Measurements from ENCODE around the gene DUS1L.
A peak's percentile ranks its signal among the peaks of the same experiment; 100 is the strongest.

DUS1L gene

DNA sequence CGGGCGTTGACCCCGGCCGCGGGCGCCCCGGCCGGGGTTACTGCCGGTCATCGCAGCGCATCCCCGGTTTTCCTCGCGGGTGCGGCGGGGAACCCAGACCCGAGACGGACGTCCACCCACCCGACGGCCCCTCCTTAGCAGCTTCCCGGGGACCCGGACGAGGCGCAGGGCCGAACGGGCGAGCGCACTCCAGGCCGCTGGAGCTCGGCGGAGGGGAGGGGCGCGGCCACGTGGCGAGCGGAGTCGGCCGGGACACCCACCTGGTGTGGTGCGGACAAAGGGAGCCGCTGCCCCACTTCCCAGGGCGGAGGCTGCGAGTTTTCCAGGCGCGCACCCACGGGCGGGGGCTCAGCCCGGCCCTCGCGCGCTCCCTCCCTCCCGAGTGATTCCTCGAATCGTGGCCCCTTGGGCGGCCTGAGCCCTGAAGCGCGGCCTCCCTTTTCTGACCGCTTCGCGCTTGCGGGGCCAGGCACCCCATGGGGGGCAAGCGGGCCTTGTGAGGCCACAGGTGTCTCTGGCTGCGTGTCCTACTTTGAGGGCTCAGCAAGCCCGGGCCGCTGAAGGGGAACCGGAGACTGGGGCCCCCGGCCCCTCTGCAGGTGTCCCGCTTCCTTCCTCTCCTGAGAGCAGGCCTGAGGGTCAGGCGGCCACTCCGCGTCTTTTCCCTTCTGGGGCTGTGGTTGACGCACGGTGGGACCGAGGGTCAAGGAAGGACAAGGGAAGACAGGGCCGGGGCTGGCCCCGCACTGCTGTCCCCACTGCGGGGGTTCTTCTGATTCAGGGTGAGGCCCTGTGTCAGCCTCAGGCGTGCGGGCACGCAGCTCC, 33.5 kb upstream of the DUS1L start:
- peak overlapping the region; percentile 49 for H3K4me3 ChIP-seq (ENCODE audit: low read depth, low read length)
- peak; percentile 64 for DNase-seq (ENCODE audit: low read depth)
- peak; percentile 15 for TF ChIP-seq POLR2A (IDR thresholded peaks at IDR 0.05; ENCODE audit: extremely low read depth, insufficient read length)
- TF ChIP-seq MYC (IDR thresholded peaks at IDR 0.05; ENCODE audit: low read depth, low read length), result peak; percentile 87
- TF ChIP-seq, protein P1, sequence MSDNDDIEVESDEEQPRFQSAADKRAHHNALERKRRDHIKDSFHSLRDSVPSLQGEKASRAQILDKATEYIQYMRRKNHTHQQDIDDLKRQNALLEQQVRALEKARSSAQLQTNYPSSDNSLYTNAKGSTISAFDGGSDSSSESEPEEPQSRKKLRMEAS (IDR thresholded peaks at IDR 0.05; ENCODE audit: low read depth, low read length), result peak; percentile 84
- TF ChIP-seq, protein P2, sequence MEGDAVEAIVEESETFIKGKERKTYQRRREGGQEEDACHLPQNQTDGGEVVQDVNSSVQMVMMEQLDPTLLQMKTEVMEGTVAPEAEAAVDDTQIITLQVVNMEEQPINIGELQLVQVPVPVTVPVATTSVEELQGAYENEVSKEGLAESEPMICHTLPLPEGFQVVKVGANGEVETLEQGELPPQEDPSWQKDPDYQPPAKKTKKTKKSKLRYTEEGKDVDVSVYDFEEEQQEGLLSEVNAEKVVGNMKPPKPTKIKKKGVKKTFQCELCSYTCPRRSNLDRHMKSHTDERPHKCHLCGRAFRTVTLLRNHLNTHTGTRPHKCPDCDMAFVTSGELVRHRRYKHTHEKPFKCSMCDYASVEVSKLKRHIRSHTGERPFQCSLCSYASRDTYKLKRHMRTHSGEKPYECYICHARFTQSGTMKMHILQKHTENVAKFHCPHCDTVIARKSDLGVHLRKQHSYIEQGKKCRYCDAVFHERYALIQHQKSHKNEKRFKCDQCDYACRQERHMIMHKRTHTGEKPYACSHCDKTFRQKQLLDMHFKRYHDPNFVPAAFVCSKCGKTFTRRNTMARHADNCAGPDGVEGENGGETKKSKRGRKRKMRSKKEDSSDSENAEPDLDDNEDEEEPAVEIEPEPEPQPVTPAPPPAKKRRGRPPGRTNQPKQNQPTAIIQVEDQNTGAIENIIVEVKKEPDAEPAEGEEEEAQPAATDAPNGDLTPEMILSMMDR (IDR thresholded peaks at IDR 0.05; ENCODE audit: low read depth, low read length), result no peak

DNA sequence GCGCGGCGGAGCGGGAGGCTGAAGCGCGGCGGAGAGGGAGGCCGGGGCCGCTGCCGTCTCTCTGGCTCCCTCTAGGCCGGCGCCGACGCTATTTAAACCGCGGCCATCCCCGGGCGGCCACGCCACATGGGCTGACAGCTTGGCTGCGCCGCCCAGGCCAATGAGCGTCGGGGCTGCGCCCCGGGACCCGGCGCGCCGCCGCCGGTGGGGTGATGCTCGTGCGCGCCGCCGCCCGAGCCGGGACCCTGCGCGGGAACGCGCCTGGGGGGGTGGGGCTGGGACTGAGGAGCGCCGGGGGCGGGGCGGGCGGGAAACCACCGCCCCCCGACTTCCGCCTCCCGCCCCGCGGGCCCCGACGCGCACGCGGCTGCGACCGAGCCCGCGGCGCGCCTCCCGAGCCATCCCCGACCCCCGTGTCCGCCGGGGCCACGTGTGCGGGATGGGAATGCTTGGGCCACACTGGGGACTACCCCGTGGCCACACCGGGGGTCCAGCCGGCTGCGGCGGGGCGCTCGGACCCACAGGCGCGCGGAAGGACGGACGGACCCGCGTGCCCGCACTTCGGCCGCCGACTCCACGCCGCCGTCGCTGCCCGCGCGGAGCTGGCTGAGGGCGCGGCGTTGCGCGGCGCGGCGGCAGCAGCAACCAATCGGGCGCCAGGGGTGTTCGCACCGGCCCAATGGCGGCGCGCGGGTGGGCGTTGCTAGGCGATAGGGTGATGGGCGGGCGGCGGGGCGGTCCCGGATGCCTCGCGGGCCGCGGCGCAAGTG, 32.8 kb upstream of the DUS1L start, which contains the start of gene FASN:
Gene FASN, minus strand, starts transcription at position 68 of the 770 bp plus-strand sequence. CDS start 1,791 bp downstream, outside the sequence.
- TF ChIP-seq POLR2A (IDR thresholded peaks at IDR 0.05; ENCODE audit: extremely low read depth, insufficient read length) (peak; percentile 79), MYC (IDR thresholded peaks at IDR 0.05; ENCODE audit: low read depth, low read length) (peak; percentile 63)
- TF ChIP-seq, protein P2 (IDR thresholded peaks at IDR 0.05; ENCODE audit: low read depth, low read length), result no peak
- TF ChIP-seq, protein P1 (IDR thresholded peaks at IDR 0.05; ENCODE audit: low read depth, low read length), result peak; percentile 75
- H3K4me3 ChIP-seq (ENCODE audit: low read depth, low read length), result peak within 1 kb of the TSS; percentile 86
- DNase-seq (ENCODE audit: low read depth), result peak; percentile 96

DNA sequence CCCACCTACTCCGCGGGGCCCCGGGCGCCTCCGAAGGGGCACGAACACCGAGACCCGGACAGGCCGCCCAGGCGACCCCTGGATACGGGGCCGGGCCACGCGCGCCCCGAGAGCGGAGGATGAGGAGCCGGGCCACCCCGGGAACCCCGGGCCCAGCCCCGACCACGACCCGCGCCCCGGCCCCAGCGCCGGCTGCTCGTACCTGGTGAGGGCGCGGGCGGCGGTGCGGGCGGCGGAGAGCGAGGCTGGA, 32.2 kb upstream of the DUS1L start:
- H3K4me3 ChIP-seq (ENCODE audit: low read depth, low read length), result peak overlapping the region; percentile 86
- no peak for DNase-seq (ENCODE audit: low read depth)
- TF ChIP-seq MYC (IDR thresholded peaks at IDR 0.05; ENCODE audit: low read depth, low read length) (no peak), POLR2A (IDR thresholded peaks at IDR 0.05; ENCODE audit: extremely low read depth, insufficient read length) (no peak)
- TF ChIP-seq, protein P1 (IDR thresholded peaks at IDR 0.05; ENCODE audit: low read depth, low read length), result no peak
- TF ChIP-seq, protein P2 (IDR thresholded peaks at IDR 0.05; ENCODE audit: low read depth, low read length), result no peak

DNA sequence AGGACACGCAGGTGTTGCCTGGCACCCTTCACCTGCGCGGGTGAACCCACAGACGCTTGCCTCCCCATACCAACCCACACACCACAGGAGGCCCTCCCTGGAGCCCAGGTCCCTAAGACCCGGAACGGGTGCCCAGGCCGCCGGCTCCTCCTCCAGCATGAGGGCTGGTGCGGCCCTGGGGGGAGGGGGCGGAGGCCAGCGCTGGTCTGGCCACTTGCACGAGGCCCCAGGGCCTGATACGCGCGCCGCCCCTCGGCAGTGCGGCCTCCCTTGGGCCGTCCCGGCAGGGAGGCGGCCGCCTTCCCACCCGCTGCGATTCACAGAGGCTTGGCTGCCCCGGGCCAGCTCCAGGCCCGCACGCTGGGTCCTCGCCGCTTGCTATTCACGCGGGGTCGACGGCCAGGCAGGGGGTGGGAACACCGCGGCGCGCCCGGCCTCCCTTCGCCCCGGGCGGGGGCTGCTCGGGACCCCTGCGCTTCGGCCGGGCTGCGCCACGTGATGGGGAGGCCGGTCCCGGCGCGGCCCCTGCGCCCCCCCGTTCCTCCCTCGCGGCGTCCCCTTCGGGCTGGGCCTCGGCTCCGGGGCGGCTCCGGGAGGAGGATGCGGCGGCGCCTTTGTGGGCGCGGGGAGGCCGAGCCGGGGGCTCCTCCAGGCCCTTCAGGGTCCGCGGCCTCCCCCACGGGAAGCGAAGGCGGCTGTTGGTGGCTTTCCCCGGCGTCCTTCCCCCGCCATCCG, 31.7 kb upstream of the DUS1L start:
- peak; percentile 72 for DNase-seq (ENCODE audit: low read depth)
- peak overlapping the region; percentile 86 for H3K4me3 ChIP-seq (ENCODE audit: low read depth, low read length)
- TF ChIP-seq POLR2A (IDR thresholded peaks at IDR 0.05; ENCODE audit: extremely low read depth, insufficient read length) (no peak), MYC (IDR thresholded peaks at IDR 0.05; ENCODE audit: low read depth, low read length) (no peak)
- TF ChIP-seq, protein P1 (IDR thresholded peaks at IDR 0.05; ENCODE audit: low read depth, low read length), result no peak; the same call in 1 of the 2 replicates
- TF ChIP-seq, protein P2 (IDR thresholded peaks at IDR 0.05; ENCODE audit: low read depth, low read length), result no peak

DNA sequence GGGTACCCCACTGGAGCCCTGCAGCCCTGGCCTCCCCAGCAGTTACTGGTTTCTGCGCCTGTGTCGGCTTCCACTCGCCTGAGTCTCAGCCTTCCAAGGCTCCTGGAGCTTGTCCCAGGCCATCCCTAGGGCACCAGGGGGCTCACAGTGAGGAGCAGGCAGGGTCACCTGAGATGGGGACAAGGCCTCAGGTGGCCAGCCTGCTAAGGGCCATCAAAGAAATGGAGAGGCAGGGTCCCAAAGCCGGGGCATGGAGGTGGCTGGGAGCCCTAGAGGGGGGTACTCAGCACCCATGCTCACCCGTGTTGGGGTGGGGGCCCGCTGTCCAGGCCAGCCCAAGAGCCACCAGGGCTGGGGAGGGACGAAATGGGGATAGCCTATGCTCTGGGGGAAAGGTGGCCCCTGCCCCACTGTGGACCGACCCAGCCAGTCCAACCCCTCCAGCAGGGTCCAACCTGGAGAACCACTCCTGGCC, 31.1 kb upstream of the DUS1L start:
- H3K4me3 ChIP-seq (ENCODE audit: low read depth, low read length), result peak overlapping the region; percentile 86
- TF ChIP-seq MYC (IDR thresholded peaks at IDR 0.05; ENCODE audit: low read depth, low read length), result no peak
- TF ChIP-seq, protein P1 (IDR thresholded peaks at IDR 0.05; ENCODE audit: low read depth, low read length), result no peak
- TF ChIP-seq, protein P2 (IDR thresholded peaks at IDR 0.05; ENCODE audit: low read depth, low read length), result no peak
- no peak for TF ChIP-seq POLR2A (IDR thresholded peaks at IDR 0.05; ENCODE audit: extremely low read depth, insufficient read length)
- peak; percentile 8 for DNase-seq (ENCODE audit: low read depth)
